ENCODE data around the gene DCD.
A peak's percentile ranks its signal among the peaks of the same experiment; 100 is the strongest.

Gene DCD

GRCh38 chr12:54601841-54602240, 46.3 kb downstream of the DCD start:
- Histone ChIP-seq H3K27ac (replicated peaks) (no peak overlapping the region), H3K4me3 (replicated peaks; ENCODE audit: insufficient read depth, low read length) (no peak overlapping the region), H3K27me3 (ENCODE audit: insufficient read depth, poor library complexity, severe bottlenecking) (peaks cover 2% of the 10 kb centered on the region)
- peak in 1 of 2 experiments; percentile 25 for DNase-seq (ENCODE audit: low read depth in 1 of 2, low spot score in 1 of 2)
- TF ChIP-seq POLR2AphosphoS5 (IDR thresholded peaks at IDR 0.05; ENCODE audit: low read depth) (no peak), GABPA (IDR thresholded peaks at IDR 0.05; ENCODE audit: low read depth) (no peak), CTCF (IDR thresholded peaks at IDR 0.05; ENCODE audit: insufficient read depth, low read length) (no peak), SPI1 (IDR thresholded peaks at IDR 0.05; ENCODE audit: borderline replicate concordance, low read depth) (no peak), REST (IDR thresholded peaks at IDR 0.05; ENCODE audit: insufficient replicate concordance, low read depth) (no peak)

GRCh38 chr12:54598970-54599369, 49.2 kb downstream of the DCD start:
- Histone ChIP-seq H3K27me3 (ENCODE audit: insufficient read depth, poor library complexity, severe bottlenecking) (peaks cover 2% of the 10 kb centered on the region), H3K4me3 (replicated peaks; ENCODE audit: insufficient read depth, low read length) (no peak overlapping the region), H3K27ac (replicated peaks) (no peak overlapping the region)
- TF ChIP-seq GABPA (IDR thresholded peaks at IDR 0.05; ENCODE audit: low read depth): no peak
- no peak for TF ChIP-seq SPI1 (IDR thresholded peaks at IDR 0.05; ENCODE audit: borderline replicate concordance, low read depth)
- TF ChIP-seq POLR2AphosphoS5 (IDR thresholded peaks at IDR 0.05; ENCODE audit: low read depth): no peak
- no peak for TF ChIP-seq REST (IDR thresholded peaks at IDR 0.05; ENCODE audit: insufficient replicate concordance, low read depth)
- TF ChIP-seq CTCF (IDR thresholded peaks at IDR 0.05; ENCODE audit: insufficient read depth, low read length): no peak
- no peak for DNase-seq (ENCODE audit: low read depth in 1 of 2, low spot score in 1 of 2)

GRCh38 chr12:54596526-54596946, 51.6 kb downstream of the DCD start:
- Histone ChIP-seq H3K27ac (replicated peaks) (no peak overlapping the region), H3K27me3 (ENCODE audit: insufficient read depth, poor library complexity, severe bottlenecking) (peaks cover 7% of the 10 kb centered on the region), H3K4me3 (replicated peaks; ENCODE audit: insufficient read depth, low read length) (no peak overlapping the region)
- TF ChIP-seq GABPA (IDR thresholded peaks at IDR 0.05; ENCODE audit: low read depth): no peak
- TF ChIP-seq CTCF (IDR thresholded peaks at IDR 0.05; ENCODE audit: insufficient read depth, low read length): peak; percentile 92
- peak in 1 of 2 experiments; percentile 45 for DNase-seq (ENCODE audit: low read depth in 1 of 2, low spot score in 1 of 2)

GRCh38 chr12:54595471-54595870, 52.7 kb downstream of the DCD start:
- peaks cover 13% of the 10 kb centered on the region for H3K27me3 ChIP-seq (ENCODE audit: insufficient read depth, poor library complexity, severe bottlenecking)
- no peak overlapping the region for H3K4me3 ChIP-seq (replicated peaks; ENCODE audit: insufficient read depth, low read length)
- H3K27ac ChIP-seq (replicated peaks): no peak overlapping the region
- no peak for DNase-seq (ENCODE audit: low read depth in 1 of 2, low spot score in 1 of 2)
- no peak for TF ChIP-seq GABPA (IDR thresholded peaks at IDR 0.05; ENCODE audit: low read depth)
- no peak for TF ChIP-seq POLR2AphosphoS5 (IDR thresholded peaks at IDR 0.05; ENCODE audit: low read depth)
- no peak for TF ChIP-seq CTCF (IDR thresholded peaks at IDR 0.05; ENCODE audit: insufficient read depth, low read length)
- TF ChIP-seq REST (IDR thresholded peaks at IDR 0.05; ENCODE audit: insufficient replicate concordance, low read depth): no peak
- TF ChIP-seq SPI1 (IDR thresholded peaks at IDR 0.05; ENCODE audit: borderline replicate concordance, low read depth): no peak

Data from HL-60 (cell line).